ENCODE results near the gene MYO9A.

DNA sequence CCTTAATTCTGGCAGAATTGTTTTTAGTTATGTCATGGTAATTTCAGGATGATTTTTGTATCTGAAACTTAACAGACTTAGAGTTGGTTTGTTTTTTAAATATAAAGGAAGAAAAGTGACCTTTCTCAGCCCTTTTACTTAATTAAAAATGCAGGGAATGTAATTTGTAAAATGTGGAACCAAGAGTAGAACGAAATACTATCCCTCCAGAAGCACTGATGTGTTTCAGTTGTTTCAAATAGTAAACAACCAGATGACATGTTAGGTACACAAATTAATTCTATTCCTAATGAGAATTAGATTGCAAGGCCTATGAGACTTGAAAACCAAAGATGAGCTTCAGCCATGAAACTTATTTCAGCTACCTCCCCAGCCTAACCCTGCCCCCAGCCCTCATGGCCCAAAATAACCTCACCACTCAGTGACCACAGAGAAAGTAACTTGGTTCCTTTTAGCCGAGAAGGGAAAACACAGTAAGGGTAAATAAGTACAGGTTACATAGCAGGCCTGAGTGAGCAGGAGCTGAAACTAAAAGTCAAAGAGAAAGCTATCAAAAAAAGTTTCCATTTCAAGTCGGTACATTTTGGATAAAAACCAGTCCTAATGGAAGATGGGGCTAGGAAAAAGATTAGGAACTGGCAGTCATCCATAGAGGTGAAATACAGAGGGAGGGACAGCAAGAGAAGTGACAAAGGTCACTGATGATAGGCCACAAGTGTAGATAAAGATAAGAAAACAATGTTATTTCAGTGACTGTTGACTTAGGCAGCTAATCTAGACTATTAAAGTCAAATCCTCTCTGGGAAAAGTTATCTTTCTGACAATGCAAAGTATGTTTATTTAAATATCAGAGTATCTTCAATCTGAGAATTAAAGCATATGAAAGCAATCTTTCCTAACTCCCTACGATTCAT lies 23.5 kb upstream of the MYO9A start:
- TF ChIP-seq, protein P1, sequence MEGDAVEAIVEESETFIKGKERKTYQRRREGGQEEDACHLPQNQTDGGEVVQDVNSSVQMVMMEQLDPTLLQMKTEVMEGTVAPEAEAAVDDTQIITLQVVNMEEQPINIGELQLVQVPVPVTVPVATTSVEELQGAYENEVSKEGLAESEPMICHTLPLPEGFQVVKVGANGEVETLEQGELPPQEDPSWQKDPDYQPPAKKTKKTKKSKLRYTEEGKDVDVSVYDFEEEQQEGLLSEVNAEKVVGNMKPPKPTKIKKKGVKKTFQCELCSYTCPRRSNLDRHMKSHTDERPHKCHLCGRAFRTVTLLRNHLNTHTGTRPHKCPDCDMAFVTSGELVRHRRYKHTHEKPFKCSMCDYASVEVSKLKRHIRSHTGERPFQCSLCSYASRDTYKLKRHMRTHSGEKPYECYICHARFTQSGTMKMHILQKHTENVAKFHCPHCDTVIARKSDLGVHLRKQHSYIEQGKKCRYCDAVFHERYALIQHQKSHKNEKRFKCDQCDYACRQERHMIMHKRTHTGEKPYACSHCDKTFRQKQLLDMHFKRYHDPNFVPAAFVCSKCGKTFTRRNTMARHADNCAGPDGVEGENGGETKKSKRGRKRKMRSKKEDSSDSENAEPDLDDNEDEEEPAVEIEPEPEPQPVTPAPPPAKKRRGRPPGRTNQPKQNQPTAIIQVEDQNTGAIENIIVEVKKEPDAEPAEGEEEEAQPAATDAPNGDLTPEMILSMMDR (IDR thresholded peaks at IDR 0.05): no peak
- TF ChIP-seq ZFX (IDR thresholded peaks at IDR 0.05; ENCODE audit: borderline replicate concordance): no peak

Measured in 22Rv1 (cell line).